Body of pancreas (tissue), 4 donors: Measurements from ENCODE around the gene TMEM132C. TPM values are rescaled to one million over a fixed set of nuclear protein-coding genes. Genes with fewer than 3 reads are reported as not detected.

Experiments used
- ATAC-seq: fragments of 150-250 bp; one replicate; pipeline ENCODE4 v1.9.1; 2016
- DNase-seq, 4 donors: peaks; one replicate each; pipeline ENCODE4 v3.0.0-alpha.2; 2019
- H3K27ac ChIP-seq, 4 donors: fragments of 200-600 bp; sonication (generic); 1 replicate in 3 of 4; 2 replicates in 1 of 4; pipeline versions ENCODE4 v1.5.1 to v1.6.1; 2016 to 2019; ENCODE audit warnings: mild to moderate bottlenecking in 1 of 4, mixed read lengths in 1 of 4, moderate library complexity in 1 of 4
- H3K27me3 ChIP-seq, 2 donors: fragments of 200-600 bp; sonication (generic); one replicate each; pipeline ENCODE4 v1.6.0; 2016; ENCODE audit warnings: mild to moderate bottlenecking in 1 of 2
- H3K36me3 ChIP-seq, 2 donors: fragments of 200-600 bp; sonication (generic); replicated peaks in 1 of 2; 2 replicates each; pipeline ENCODE4 v1.5.1; 2016; ENCODE audit warnings: low read depth in 2 of 2; ENCODE audit not compliant: insufficient read depth in 1 of 2
- H3K4me1 ChIP-seq: fragments of 200-600 bp; sonication (generic); one replicate; pipeline ENCODE4 v1.6.0; 2016
- H3K4me3 ChIP-seq, 2 donors: fragments of 200-600 bp; sonication (generic); 1 replicate in 1 of 2; 2 replicates in 1 of 2; pipeline ENCODE4 v1.5.1; 2016 to 2019
- H3K9me3 ChIP-seq, 3 donors: fragments of 200-600 bp; sonication (generic); 1 replicate in 2 of 3; 2 replicates in 1 of 3; pipeline ENCODE4 v1.5.1; 2016
- POLR2A ChIP-seq, 3 donors: fragments of 450-650 bp; IDR thresholded peaks; one replicate each; pipeline ENCODE4 v1.6.1; 2016; ENCODE audit warnings: antibody characterized with exemption in 3 of 3, mild to moderate bottlenecking in 2 of 3
- WGBS, 2 donors: methylation state at CpG; one replicate each; pipeline ENCODE4 v1.1.5; 2017; 5-methylcytosine and 5-hydroxymethylcytosine counted together
- intact Hi-C: fragments of 100-400 bp; cut with DNase I; formaldehyde crosslinking; loops from one replicate; pipeline ENCODE4 v1.15.1; 2023
- total RNA-seq, 2 donors: library from RNA; depleted of rRNA; stranded (reverse); fragments of >200 nt; gene quantifications; one replicate each; pipeline ENCODE4 v1.1.0, GENCODE V29; 2016
- TF ChIP-seq, protein P1 (sequence below), 7 experiments: fragments of 450-650 bp in 4 of 7; fragments of 200-600 bp in 3 of 7; sonication (generic) in 3 of 7; IDR thresholded peaks; one replicate each; pipeline ENCODE4 v1.5.1; 2016 to 2019; ENCODE audit warnings: antibody characterized with exemption in 7 of 7

TMEM132C gene
- total RNA-seq, 2 donors from 2014 or later = 4.4 to 8.2 TPM

DNA sequence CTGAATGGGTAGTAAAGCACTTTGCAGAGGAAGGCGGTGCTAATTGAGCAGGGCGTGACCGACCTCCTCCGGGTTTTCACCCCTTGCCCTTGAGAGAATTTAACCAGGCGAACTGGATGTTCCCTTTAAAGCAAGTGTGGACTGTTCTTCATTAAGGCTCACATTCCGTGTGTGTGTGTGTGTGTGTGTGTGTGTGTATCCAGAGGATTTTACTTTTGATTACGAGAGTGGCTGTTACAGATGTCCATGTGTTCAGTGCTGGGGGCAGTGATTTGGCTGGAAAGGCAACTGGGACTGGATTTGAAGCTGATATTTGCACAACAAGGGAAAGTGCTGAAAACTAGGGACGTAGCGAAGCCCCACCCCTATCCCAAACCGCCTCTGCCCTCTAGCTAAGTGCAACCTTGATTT is 2.2 kb downstream of the TMEM132C start:
- ATAC-seq = no peak

DNA sequence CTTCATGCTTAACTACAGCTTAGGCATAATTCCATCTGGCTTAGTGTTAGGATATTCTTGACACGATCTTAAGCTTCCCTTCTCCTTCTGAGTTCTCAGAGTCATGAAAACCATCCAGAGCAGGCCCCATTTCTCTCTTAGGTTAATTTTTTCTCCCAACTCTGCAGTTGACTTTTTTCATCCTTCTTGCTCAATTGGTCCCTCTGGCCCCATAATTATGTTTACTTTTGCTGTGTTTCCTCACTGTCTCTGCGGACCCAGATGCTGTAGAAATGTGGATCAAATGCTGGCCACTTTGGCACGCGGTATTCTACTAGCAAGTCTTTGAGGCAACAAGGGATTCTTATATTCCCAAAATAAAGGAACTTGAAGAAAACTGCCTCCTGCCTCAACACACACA is 9.5 kb downstream of the TMEM132C start:
- intact Hi-C loops = no loop called here
- TF ChIP-seq POLR2A (IDR thresholded peaks at IDR 0.05) = no peak
- TF ChIP-seq, protein P1, sequence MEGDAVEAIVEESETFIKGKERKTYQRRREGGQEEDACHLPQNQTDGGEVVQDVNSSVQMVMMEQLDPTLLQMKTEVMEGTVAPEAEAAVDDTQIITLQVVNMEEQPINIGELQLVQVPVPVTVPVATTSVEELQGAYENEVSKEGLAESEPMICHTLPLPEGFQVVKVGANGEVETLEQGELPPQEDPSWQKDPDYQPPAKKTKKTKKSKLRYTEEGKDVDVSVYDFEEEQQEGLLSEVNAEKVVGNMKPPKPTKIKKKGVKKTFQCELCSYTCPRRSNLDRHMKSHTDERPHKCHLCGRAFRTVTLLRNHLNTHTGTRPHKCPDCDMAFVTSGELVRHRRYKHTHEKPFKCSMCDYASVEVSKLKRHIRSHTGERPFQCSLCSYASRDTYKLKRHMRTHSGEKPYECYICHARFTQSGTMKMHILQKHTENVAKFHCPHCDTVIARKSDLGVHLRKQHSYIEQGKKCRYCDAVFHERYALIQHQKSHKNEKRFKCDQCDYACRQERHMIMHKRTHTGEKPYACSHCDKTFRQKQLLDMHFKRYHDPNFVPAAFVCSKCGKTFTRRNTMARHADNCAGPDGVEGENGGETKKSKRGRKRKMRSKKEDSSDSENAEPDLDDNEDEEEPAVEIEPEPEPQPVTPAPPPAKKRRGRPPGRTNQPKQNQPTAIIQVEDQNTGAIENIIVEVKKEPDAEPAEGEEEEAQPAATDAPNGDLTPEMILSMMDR (IDR thresholded peaks at IDR 0.05) = no peak
- H3K36me3 ChIP-seq = no peaks in the 10 kb centered on the region
- H3K27ac ChIP-seq = no peak overlapping the region
- no peaks in the 10 kb centered on the region for H3K27me3 ChIP-seq
- peaks cover 0 to 6% (median 0%) of the 10 kb centered on the region in 3 donors for H3K9me3 ChIP-seq
- no peak for ATAC-seq
- 60 to 63% methylated on average over 4 of the region's 4 CpGs for WGBS, 2 donors
- no peak overlapping the region for H3K4me3 ChIP-seq
- H3K4me1 ChIP-seq = no peaks in the 10 kb centered on the region
- peak in 2 of 4 donors; percentile 17 to 22 for DNase-seq

More for the DNA sequence above, 2.2 kb downstream of the TMEM132C start:
- peaks cover 19% of the 10 kb centered on the region for H3K4me1 ChIP-seq
- 2 to 5% methylated on average over 10 of the region's 10 CpGs for WGBS, 2 donors
- no peak overlapping the region for H3K27ac ChIP-seq
- H3K36me3 ChIP-seq = no peaks in the 10 kb centered on the region
- peaks cover 0 to 6% (median 0%) of the 10 kb centered on the region in 3 donors for H3K9me3 ChIP-seq
- peak in 1 of 4 donors; percentile 19 for DNase-seq
- no peak for TF ChIP-seq POLR2A (IDR thresholded peaks at IDR 0.05)
- TF ChIP-seq, protein P1 (IDR thresholded peaks at IDR 0.05) = no peak
- H3K4me3 ChIP-seq = no peak overlapping the region
- H3K27me3 ChIP-seq = peaks cover 0 to 15% of the 10 kb centered on the region in 2 donors
- intact Hi-C loops = loop anchor here (10.0 kb wide), 1 partner anchor 116 kb away; no protein-coding TSS in a partner anchor

DNA sequence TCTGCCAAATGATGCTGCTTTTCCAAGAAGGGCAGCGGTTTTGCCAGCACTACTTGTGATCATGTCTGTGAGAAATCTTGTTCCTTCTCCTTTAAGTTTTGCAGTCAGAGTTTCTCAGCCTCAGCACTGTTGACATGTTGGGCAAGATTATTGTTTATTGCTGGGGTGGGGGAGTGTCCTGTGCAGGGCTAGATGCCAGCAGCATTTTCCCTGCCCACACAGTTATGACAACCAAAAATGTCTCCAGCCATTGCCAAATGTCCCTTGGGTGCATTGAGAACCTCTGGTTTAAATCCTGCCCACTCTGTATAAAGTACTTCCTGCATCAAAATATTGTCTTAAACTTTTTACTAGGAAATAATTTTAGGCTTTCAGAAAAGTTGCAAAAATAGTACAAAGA is 20.0 kb downstream of the TMEM132C start:
- no peaks in the 10 kb centered on the region for H3K27me3 ChIP-seq
- DNase-seq (peak; percentile 12 to 30 (median 22)), ATAC-seq (peak; percentile 30)
- H3K27ac ChIP-seq = no peak overlapping the region
- H3K4me1 ChIP-seq = no peaks in the 10 kb centered on the region
- TF ChIP-seq, protein P1 (IDR thresholded peaks at IDR 0.05) = no peak
- TF ChIP-seq POLR2A (IDR thresholded peaks at IDR 0.05) = no peak
- 61 to 67% methylated on average over 1 of the region's 1 CpG for WGBS, 2 donors
- H3K36me3 ChIP-seq = no peaks in the 10 kb centered on the region
- H3K9me3 ChIP-seq = no peaks in the 10 kb centered on the region
- no peak overlapping the region for H3K4me3 ChIP-seq
- intact Hi-C loops = no loop called here

DNA sequence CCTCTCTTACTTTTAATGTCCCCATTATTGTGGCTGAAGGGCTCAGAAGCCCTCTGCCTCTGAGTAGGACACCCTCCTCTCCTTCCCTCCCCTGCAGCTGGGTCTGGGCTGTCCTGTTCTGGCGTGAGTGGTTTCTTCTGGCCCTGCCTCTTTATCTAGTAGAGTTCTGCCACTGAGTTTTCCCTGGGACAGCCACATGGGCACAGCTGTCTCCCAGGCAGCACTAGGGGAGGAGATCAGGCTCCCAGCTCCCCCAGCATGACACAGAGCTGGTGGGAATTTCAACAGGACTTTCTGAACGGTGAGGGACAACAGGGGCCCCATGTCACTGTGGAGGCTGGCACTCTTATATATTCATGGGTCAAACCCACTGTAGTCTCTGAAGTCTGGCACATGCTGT is 21.4 kb downstream of the TMEM132C start:
- no peaks in the 10 kb centered on the region for H3K36me3 ChIP-seq
- H3K4me3 ChIP-seq = no peak overlapping the region
- no peak overlapping the region for H3K27ac ChIP-seq
- 25 to 50% methylated on average over 2 of the region's 2 CpGs for WGBS, 2 donors
- no peaks in the 10 kb centered on the region for H3K27me3 ChIP-seq
- no peak for DNase-seq
- H3K4me1 ChIP-seq = no peaks in the 10 kb centered on the region
- intact Hi-C loops = no loop called here
- ATAC-seq = no peak
- no peak for TF ChIP-seq POLR2A (IDR thresholded peaks at IDR 0.05)
- TF ChIP-seq, protein P1 (IDR thresholded peaks at IDR 0.05) = no peak
- H3K9me3 ChIP-seq = no peaks in the 10 kb centered on the region

DNA sequence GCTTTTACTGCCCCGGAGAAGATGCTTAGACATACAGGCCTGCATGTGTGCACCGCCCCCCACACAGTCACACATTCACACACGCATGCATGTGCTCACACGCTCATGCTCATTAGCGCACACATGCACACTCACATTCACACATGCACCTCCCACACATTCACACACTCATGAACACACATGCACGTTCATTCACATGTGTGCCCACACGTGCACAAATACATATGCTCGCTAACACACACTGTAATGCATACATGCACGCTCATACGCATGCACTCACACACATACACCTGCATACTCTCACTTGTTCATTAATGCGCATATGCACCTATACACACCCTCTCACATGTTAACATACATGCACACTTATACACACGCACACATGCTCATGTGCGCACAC is 21.9 kb downstream of the TMEM132C start:
- no peak for DNase-seq
- no peaks in the 10 kb centered on the region for H3K4me1 ChIP-seq
- no peak for TF ChIP-seq POLR2A (IDR thresholded peaks at IDR 0.05)
- TF ChIP-seq, protein P1 (IDR thresholded peaks at IDR 0.05) = no peak
- H3K27me3 ChIP-seq = no peaks in the 10 kb centered on the region
- WGBS, 2 donors = 78 to 82% methylated on average over 13 of the region's 13 CpGs
- H3K27ac ChIP-seq = no peak overlapping the region
- intact Hi-C loops = no loop called here
- H3K36me3 ChIP-seq = no peaks in the 10 kb centered on the region
- no peak for ATAC-seq
- H3K4me3 ChIP-seq = no peak overlapping the region
- H3K9me3 ChIP-seq = no peaks in the 10 kb centered on the region
